GM19023 (cell line): ENCODE measurements around the gene F2.
"Not testable (repeated sequence)": the region's sequence is repeated elsewhere in the genome, so short reads cannot be mapped to it uniquely, and the experiment has no call there.

Experiments used
- ATAC-seq: cut with Tn5 transposase; IDR thresholded peaks from one replicate; pipeline ENCODE4 v1.9.1; 2021; ENCODE audit warnings: mild to moderate bottlenecking, moderate library complexity; ENCODE audit not compliant: unreplicated experiment

Gene F2

GRCh38 chr11:46719048-46719542, at the start of gene F2:
TSS of gene F2 (plus strand) at chr11:46719213. CDS start at chr11:46719236, 23 bp downstream.
- no peak for ATAC-seq

- no peak for ATAC-seq
Observed at GRCh38 chr11:46669711-46670139, 49.3 kb upstream of the F2 start.

- ATAC-seq, result not testable (repeated sequence)
Observed at GRCh38 chr11:46670521-46670920, 48.5 kb upstream of the F2 start.

- ATAC-seq, result no peak
Observed at GRCh38 chr11:46671958-46672315, 47.1 kb upstream of the F2 start.

- no peak for ATAC-seq
Observed at GRCh38 chr11:46672381-46672839, 46.6 kb upstream of the F2 start.

GRCh38 chr11:46673713-46674462, 45.1 kb upstream of the F2 start:
- no peak for ATAC-seq

GRCh38 chr11:46674463-46675287, 44.3 kb upstream of the F2 start:
- no peak for ATAC-seq

GRCh38 chr11:46675288-46675851, 43.6 kb upstream of the F2 start:
- no peak for ATAC-seq

GRCh38 chr11:46675949-46676348, 43.1 kb upstream of the F2 start:
- ATAC-seq, result no peak

GRCh38 chr11:46676436-46677158, 42.4 kb upstream of the F2 start:
- no peak for ATAC-seq

GRCh38 chr11:46677169-46677568, 41.8 kb upstream of the F2 start:
- no peak for ATAC-seq

- ATAC-seq, result no peak
Observed at GRCh38 chr11:46677991-46678740, 40.8 kb upstream of the F2 start.

- ATAC-seq, result no peak
Observed at GRCh38 chr11:46678741-46679130, 40.3 kb upstream of the F2 start.

GRCh38 chr11:46679241-46680163, 39.5 kb upstream of the F2 start:
- no peak for ATAC-seq

GRCh38 chr11:46680164-46680760, 38.8 kb upstream of the F2 start:
- no peak for ATAC-seq

GRCh38 chr11:46680815-46681214, 38.2 kb upstream of the F2 start:
- ATAC-seq, result no peak

GRCh38 chr11:46681814-46682213, 37.2 kb upstream of the F2 start:
- ATAC-seq, result no peak
